PC-3 (cell line): ENCODE measurements around the gene IFI30.

Source experiments
- EZH2 ChIP-seq: fragments of 300-600 bp; sonication (generic); IDR thresholded peaks from one replicate; pipeline ENCODE4 v1.6.1; 2017; ENCODE audit warnings: antibody characterized with exemption, mild to moderate bottlenecking, low read length; ENCODE audit not compliant: unreplicated experiment
- EZH2phosphoT487 ChIP-seq: fragments of 300-600 bp; sonication (generic); IDR thresholded peaks from 2 replicates; pipeline ENCODE4 v1.6.1; 2018; ENCODE audit warnings: mild to moderate bottlenecking, antibody characterized with exemption, low read length, borderline replicate concordance
- TF ChIP-seq, protein P1 (sequence below): fragments of 300-600 bp; sonication (generic); conservative IDR thresholded peaks from 2 replicates; pipeline ENCODE4 v1.5.1; 2017; ENCODE audit warnings: antibody characterized with exemption, low read depth, mild to moderate bottlenecking, low read length

DNA sequence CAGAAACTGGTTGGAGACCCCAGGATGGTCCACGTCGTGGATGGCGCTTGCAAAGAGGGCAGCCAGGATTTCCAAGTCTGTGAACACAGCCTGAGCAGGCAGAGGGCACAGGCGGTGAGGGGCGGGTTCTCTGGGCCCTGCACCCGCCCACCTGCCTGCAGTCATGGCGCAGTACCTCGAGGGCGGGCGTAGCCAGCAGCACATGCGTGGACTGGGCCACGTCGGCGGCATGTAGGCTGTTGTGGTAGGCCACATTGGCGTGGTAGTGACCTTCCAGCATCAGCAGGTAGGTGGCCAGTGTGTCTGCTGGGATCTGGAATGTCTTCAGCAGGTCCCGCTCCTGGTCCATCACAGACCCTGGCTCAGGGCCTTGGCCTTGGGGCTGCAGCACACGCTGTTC is 44.5 kb downstream of the IFI30 start:
- TF ChIP-seq, protein P1, sequence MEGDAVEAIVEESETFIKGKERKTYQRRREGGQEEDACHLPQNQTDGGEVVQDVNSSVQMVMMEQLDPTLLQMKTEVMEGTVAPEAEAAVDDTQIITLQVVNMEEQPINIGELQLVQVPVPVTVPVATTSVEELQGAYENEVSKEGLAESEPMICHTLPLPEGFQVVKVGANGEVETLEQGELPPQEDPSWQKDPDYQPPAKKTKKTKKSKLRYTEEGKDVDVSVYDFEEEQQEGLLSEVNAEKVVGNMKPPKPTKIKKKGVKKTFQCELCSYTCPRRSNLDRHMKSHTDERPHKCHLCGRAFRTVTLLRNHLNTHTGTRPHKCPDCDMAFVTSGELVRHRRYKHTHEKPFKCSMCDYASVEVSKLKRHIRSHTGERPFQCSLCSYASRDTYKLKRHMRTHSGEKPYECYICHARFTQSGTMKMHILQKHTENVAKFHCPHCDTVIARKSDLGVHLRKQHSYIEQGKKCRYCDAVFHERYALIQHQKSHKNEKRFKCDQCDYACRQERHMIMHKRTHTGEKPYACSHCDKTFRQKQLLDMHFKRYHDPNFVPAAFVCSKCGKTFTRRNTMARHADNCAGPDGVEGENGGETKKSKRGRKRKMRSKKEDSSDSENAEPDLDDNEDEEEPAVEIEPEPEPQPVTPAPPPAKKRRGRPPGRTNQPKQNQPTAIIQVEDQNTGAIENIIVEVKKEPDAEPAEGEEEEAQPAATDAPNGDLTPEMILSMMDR = no peak
- TF ChIP-seq EZH2 (no peak), EZH2phosphoT487 (no peak)
